Measurements from ENCODE around the gene HEATR3. TPM values are rescaled to one million over a fixed set of nuclear protein-coding genes. Genes with fewer than 3 reads are reported as not detected.
"Not testable (repeated sequence)": the region's sequence is repeated elsewhere in the genome, so short reads cannot be mapped to it uniquely, and the experiment has no call there.

Gene HEATR3
- total RNA-seq, 2 donors from 2014 or later = 19.5 to 19.6 TPM

GRCh38 chr16:50124769-50125168, 59.0 kb downstream of the HEATR3 start:
- Mint-ChIP-seq H3K36me3 (ENCODE audit: insufficient read depth in 2 of 2) (no peaks in the 10 kb centered on the region), H3K9me3 (no peaks in the 10 kb centered on the region), H3K4me1 (ENCODE audit: low read depth) (peaks cover 53% of the 10 kb centered on the region), H3K4me3 (no peak overlapping the region), H3K27ac (no peak overlapping the region), H3K27me3 (ENCODE audit: low read depth) (no peaks in the 10 kb centered on the region)
- ATAC-seq (replicated peaks in 1 of 2) (no peak), DNase-seq (no peak)

GRCh38 chr16:50126183-50126582, 60.4 kb downstream of the HEATR3 start:
- Mint-ChIP-seq H3K36me3 (ENCODE audit: insufficient read depth in 2 of 2) (no peaks in the 10 kb centered on the region), H3K27me3 (ENCODE audit: low read depth) (no peaks in the 10 kb centered on the region), H3K9me3 (no peaks in the 10 kb centered on the region), H3K4me1 (ENCODE audit: low read depth) (peaks cover 39% of the 10 kb centered on the region), H3K4me3 (no peak overlapping the region), H3K27ac (no peak overlapping the region)
- DNase-seq (no peak), ATAC-seq (replicated peaks in 1 of 2) (no peak)

GRCh38 chr16:50132571-50132970, 66.8 kb downstream of the HEATR3 start:
- H3K4me3 Mint-ChIP-seq; H3K4me1 Mint-ChIP-seq (ENCODE audit: low read depth); H3K36me3 Mint-ChIP-seq (ENCODE audit: insufficient read depth in 2 of 2); H3K9me3 Mint-ChIP-seq; H3K27ac Mint-ChIP-seq; H3K27me3 Mint-ChIP-seq (ENCODE audit: low read depth); ATAC-seq (replicated peaks in 1 of 2); DNase-seq: not testable (repeated sequence)

- no peaks in the 10 kb centered on the region for H3K27me3 Mint-ChIP-seq (ENCODE audit: low read depth)
- no peak for DNase-seq
- H3K4me1 Mint-ChIP-seq (ENCODE audit: low read depth) = no peaks in the 10 kb centered on the region
- H3K9me3 Mint-ChIP-seq = no peaks in the 10 kb centered on the region
- no peak for ATAC-seq (replicated peaks in 1 of 2)
- no peaks in the 10 kb centered on the region for H3K36me3 Mint-ChIP-seq (ENCODE audit: insufficient read depth in 2 of 2)
- no peak overlapping the region for H3K4me3 Mint-ChIP-seq
- no peak overlapping the region for H3K27ac Mint-ChIP-seq
Measured at GRCh38 chr16:50133214-50133613, 67.4 kb downstream of the HEATR3 start.

GRCh38 chr16:50136399-50136798, 70.6 kb downstream of the HEATR3 start:
- DNase-seq = no peak
- Mint-ChIP-seq H3K4me3 (no peak overlapping the region), H3K36me3 (ENCODE audit: insufficient read depth in 2 of 2) (no peaks in the 10 kb centered on the region), H3K9me3 (no peaks in the 10 kb centered on the region), H3K4me1 (ENCODE audit: low read depth) (peaks cover 5% of the 10 kb centered on the region), H3K27me3 (ENCODE audit: low read depth) (no peaks in the 10 kb centered on the region), H3K27ac (no peak overlapping the region)
- no peak for ATAC-seq (replicated peaks in 1 of 2)

- no peak for ATAC-seq (replicated peaks in 1 of 2)
- no peaks in the 10 kb centered on the region for H3K36me3 Mint-ChIP-seq (ENCODE audit: insufficient read depth in 2 of 2)
- H3K4me3 Mint-ChIP-seq = no peak overlapping the region
- no peak overlapping the region for H3K27ac Mint-ChIP-seq
- H3K4me1 Mint-ChIP-seq (ENCODE audit: low read depth) = peaks cover 5% of the 10 kb centered on the region
- no peak for DNase-seq
- H3K27me3 Mint-ChIP-seq (ENCODE audit: low read depth) = no peaks in the 10 kb centered on the region
- no peaks in the 10 kb centered on the region for H3K9me3 Mint-ChIP-seq
Measured at GRCh38 chr16:50137268-50137667, 71.5 kb downstream of the HEATR3 start.

GRCh38 chr16:50139580-50139979, 73.8 kb downstream of the HEATR3 start:
- DNase-seq (no peak), ATAC-seq (replicated peaks in 1 of 2) (peak; percentile 29 to 73)
- H3K27me3 Mint-ChIP-seq (ENCODE audit: low read depth) = no peaks in the 10 kb centered on the region
- H3K4me3 Mint-ChIP-seq = no peak overlapping the region
- H3K27ac Mint-ChIP-seq = no peak overlapping the region
- H3K4me1 Mint-ChIP-seq (ENCODE audit: low read depth) = peaks cover 5% of the 10 kb centered on the region
- no peaks in the 10 kb centered on the region for H3K36me3 Mint-ChIP-seq (ENCODE audit: insufficient read depth in 2 of 2)
- H3K9me3 Mint-ChIP-seq = no peaks in the 10 kb centered on the region

- Mint-ChIP-seq H3K9me3 (no peaks in the 10 kb centered on the region), H3K4me3 (no peak overlapping the region)
Measured at GRCh38 chr16:50144211-50144610, 78.4 kb downstream of the HEATR3 start.

GRCh38 chr16:50146479-50147435, 81.0 kb downstream of the HEATR3 start:
- no peak overlapping the region for H3K4me3 Mint-ChIP-seq
- peaks cover 10% of the 10 kb centered on the region for H3K4me1 Mint-ChIP-seq (ENCODE audit: low read depth)
- no peak for DNase-seq
- H3K27ac Mint-ChIP-seq = no peak overlapping the region
- H3K27me3 Mint-ChIP-seq (ENCODE audit: low read depth) = no peaks in the 10 kb centered on the region
- no peak for ATAC-seq (replicated peaks in 1 of 2)
- H3K9me3 Mint-ChIP-seq = no peaks in the 10 kb centered on the region
- H3K36me3 Mint-ChIP-seq (ENCODE audit: insufficient read depth in 2 of 2) = no peaks in the 10 kb centered on the region

More at GRCh38 chr16:50144211-50144610, 78.4 kb downstream of the HEATR3 start:
- ATAC-seq (replicated peaks in 1 of 2) = no peak
- no peaks in the 10 kb centered on the region for H3K27me3 Mint-ChIP-seq (ENCODE audit: low read depth)
- DNase-seq = no peak
- H3K27ac Mint-ChIP-seq = no peak overlapping the region
- no peaks in the 10 kb centered on the region for H3K36me3 Mint-ChIP-seq (ENCODE audit: insufficient read depth in 2 of 2)
- H3K4me1 Mint-ChIP-seq (ENCODE audit: low read depth) = peaks cover 4% of the 10 kb centered on the region

GRCh38 chr16:50151322-50151721, 85.6 kb downstream of the HEATR3 start:
- H3K4me3 Mint-ChIP-seq = peak overlapping the region; percentile 92 to 98
- ATAC-seq (replicated peaks in 1 of 2) = no peak
- no peak overlapping the region for H3K27ac Mint-ChIP-seq
- no peak for DNase-seq
- H3K36me3 Mint-ChIP-seq (ENCODE audit: insufficient read depth in 2 of 2) = peaks cover 2 to 7% of the 10 kb centered on the region in 2 donors
- H3K4me1 Mint-ChIP-seq (ENCODE audit: low read depth) = peaks cover 28% of the 10 kb centered on the region
- H3K9me3 Mint-ChIP-seq = no peaks in the 10 kb centered on the region
- no peaks in the 10 kb centered on the region for H3K27me3 Mint-ChIP-seq (ENCODE audit: low read depth)

GRCh38 chr16:50151756-50152155, 86.0 kb downstream of the HEATR3 start:
- Mint-ChIP-seq H3K4me3 (peak overlapping the region; percentile 92 to 98), H3K36me3 (ENCODE audit: insufficient read depth in 2 of 2) (peaks cover 4 to 8% of the 10 kb centered on the region in 2 donors), H3K9me3 (no peaks in the 10 kb centered on the region), H3K4me1 (ENCODE audit: low read depth) (peaks cover 32% of the 10 kb centered on the region), H3K27me3 (ENCODE audit: low read depth) (no peaks in the 10 kb centered on the region), H3K27ac (peak overlapping the region; percentile 98)
- peak in 1 of 2 donors; percentile 17 for ATAC-seq (replicated peaks in 1 of 2)
- DNase-seq = peak; percentile 34 to 59

- H3K27ac Mint-ChIP-seq = peak overlapping the region; percentile 98
- H3K4me1 Mint-ChIP-seq (ENCODE audit: low read depth) = peaks cover 39% of the 10 kb centered on the region
- H3K27me3 Mint-ChIP-seq (ENCODE audit: low read depth) = no peaks in the 10 kb centered on the region
- H3K4me3 Mint-ChIP-seq = peak overlapping the region; percentile 92 to 98
- peak; percentile 88 to 94 for DNase-seq
- peaks cover 4 to 8% of the 10 kb centered on the region in 2 donors for H3K36me3 Mint-ChIP-seq (ENCODE audit: insufficient read depth in 2 of 2)
- ATAC-seq (replicated peaks in 1 of 2) = peak; percentile 79 to 86
- H3K9me3 Mint-ChIP-seq = no peaks in the 10 kb centered on the region
Measured at GRCh38 chr16:50152351-50152806, 86.6 kb downstream of the HEATR3 start.

GRCh38 chr16:50152807-50153595, 87.2 kb downstream of the HEATR3 start, which contains the start of gene TENT4B:
Gene TENT4B (plus strand): TSS chr16:50153306. CDS start chr16:50153622, 316 bp downstream.
- Mint-ChIP-seq H3K4me3 (peak within 1 kb of the TSS; percentile 92 to 99), H3K9me3 (no peaks in the 10 kb centered on the region), H3K27me3 (ENCODE audit: low read depth) (no peaks in the 10 kb centered on the region), H3K36me3 (ENCODE audit: insufficient read depth in 2 of 2) (peaks cover 4 to 8% of the 10 kb centered on the region in 2 donors), H3K4me1 (ENCODE audit: low read depth) (peaks cover 39% of the 10 kb centered on the region), H3K27ac (peak within 1 kb of the TSS; percentile 98)
- ATAC-seq (replicated peaks in 1 of 2) (peak; percentile 69), DNase-seq (peak; percentile 88 to 89)

Data from activated T-cell treated with anti-CD3 and anti-CD28 coated beads, Interleukin-2, amount 50 U/mL, for 72 hours (primary cell).